ENCODE data around the gene CPSF7. TPM values are rescaled to one million over a fixed set of nuclear protein-coding genes. Genes with fewer than 3 reads are reported as not detected.

The CPSF7 gene
- total and polyA plus RNA-seq, 2 experiments from 2014 or later, result 27.1 to 42.3 TPM

DNA sequence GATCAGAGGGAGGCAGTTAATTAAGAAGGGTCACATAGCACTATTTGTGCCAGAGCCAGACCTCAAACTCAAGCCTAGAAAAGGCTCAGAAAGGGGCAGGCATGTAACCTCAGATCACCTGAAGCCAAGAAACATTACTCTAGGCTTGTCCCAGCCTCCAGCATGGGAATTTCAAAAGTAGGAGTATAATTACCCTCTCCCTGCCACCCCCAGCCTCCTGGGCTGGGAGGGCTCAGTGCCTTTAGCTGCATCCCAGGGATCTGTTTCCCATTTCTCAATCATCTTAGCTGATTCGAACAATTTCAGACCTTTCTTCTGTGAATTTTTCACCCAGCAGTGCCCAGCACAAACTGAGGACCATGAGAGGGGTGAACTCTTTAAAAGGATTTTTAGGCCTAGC lies 45.7 kb upstream of the CPSF7 start:
- H2AFZ ChIP-seq, result no peak overlapping the region
- in situ Hi-C loops (cut with MboI), result loop anchor here (10.0 kb wide), 1 partner anchor 159 kb away; no protein-coding TSS in a partner anchor
- peaks cover 38% of the 10 kb centered on the region for H3K4me1 ChIP-seq (ENCODE audit: insufficient read depth)
- no peak for DNase-seq
- H3K36me3 ChIP-seq (ENCODE audit: low read depth), result no peaks in the 10 kb centered on the region
- H3K27me3 ChIP-seq (replicated peaks; ENCODE audit: insufficient read depth), result no peaks in the 10 kb centered on the region
- WGBS, 2 experiments (ENCODE audit: low coverage in 1 of 2, low lambda C conversion rate in 2 of 2, missing lambda C conversion rate in 2 of 2), result 92 to 100% methylated on average over 1 of the region's 1 CpG
- no peak overlapping the region for H3K27ac ChIP-seq
- H3K9me2 ChIP-seq (ENCODE audit: insufficient read depth), result no peaks in the 10 kb centered on the region
- no peak overlapping the region for H3K4me2 ChIP-seq (ENCODE audit: unreplicated experiment)
- H3K4me3 ChIP-seq, result no peak overlapping the region
- TF ChIP-seq EZH2 (IDR thresholded peaks at IDR 0.05; ENCODE audit: insufficient read depth, poor library complexity, severe bottlenecking) (no peak), EZH2phosphoT487 (IDR thresholded peaks at IDR 0.05; ENCODE audit: insufficient read depth, low read depth) (no peak)
- no peaks in the 10 kb centered on the region for H4K20me1 ChIP-seq (ENCODE audit: insufficient read depth)
- no peaks in the 10 kb centered on the region for H3K9me3 ChIP-seq (ENCODE audit: low read depth)
- H3K79me2 ChIP-seq (ENCODE audit: insufficient read depth), result no peaks in the 10 kb centered on the region
- H3K9ac ChIP-seq, result no peak overlapping the region
- peaks cover 26% of the 10 kb centered on the region for H3F3A ChIP-seq (ENCODE audit: insufficient read depth)

GRCh38 chr11:61474013-61474643 lies 44.4 kb upstream of the CPSF7 start:
- H4K20me1 ChIP-seq (ENCODE audit: insufficient read depth), result no peaks in the 10 kb centered on the region

GRCh38 chr11:61473370-61474012 lies 43.7 kb upstream of the CPSF7 start:
- Histone ChIP-seq H3K9me3 (ENCODE audit: low read depth) (no peaks in the 10 kb centered on the region), H3K4me1 (ENCODE audit: insufficient read depth) (peaks cover 38% of the 10 kb centered on the region), H3K79me2 (ENCODE audit: insufficient read depth) (no peaks in the 10 kb centered on the region), H3K9ac (peak overlapping the region; percentile 32; the same call in 1 of the 2 replicates), H3K27me3 (replicated peaks; ENCODE audit: insufficient read depth) (no peaks in the 10 kb centered on the region), H3K36me3 (ENCODE audit: low read depth) (no peaks in the 10 kb centered on the region), H3K4me3 (no peak overlapping the region), H3K9me2 (ENCODE audit: insufficient read depth) (no peaks in the 10 kb centered on the region), H2AFZ (no peak overlapping the region), H3F3A (ENCODE audit: insufficient read depth) (peaks cover 26% of the 10 kb centered on the region), H3K4me2 (ENCODE audit: unreplicated experiment) (no peak overlapping the region), H3K27ac (peak overlapping the region; percentile 96), H4K20me1 (ENCODE audit: insufficient read depth) (no peaks in the 10 kb centered on the region)
- 51 to 53% methylated on average over 3 of the region's 3 CpGs for WGBS, 2 experiments (ENCODE audit: low coverage in 1 of 2, low lambda C conversion rate in 2 of 2, missing lambda C conversion rate in 2 of 2)
- peak; percentile 77 for DNase-seq
- TF ChIP-seq EZH2phosphoT487 (IDR thresholded peaks at IDR 0.05; ENCODE audit: insufficient read depth, low read depth) (no peak), EZH2 (IDR thresholded peaks at IDR 0.05; ENCODE audit: insufficient read depth, poor library complexity, severe bottlenecking) (no peak)
- in situ Hi-C loops (cut with MboI), result loop anchor here (10.0 kb wide), 1 partner anchor 161 kb away; no protein-coding TSS in a partner anchor

More at GRCh38 chr11:61474013-61474643, 44.4 kb upstream of the CPSF7 start:
- 81 to 83% methylated on average over 6 of the region's 6 CpGs for WGBS, 2 experiments (ENCODE audit: low coverage in 1 of 2, low lambda C conversion rate in 2 of 2, missing lambda C conversion rate in 2 of 2)
- TF ChIP-seq EZH2phosphoT487 (IDR thresholded peaks at IDR 0.05; ENCODE audit: insufficient read depth, low read depth), result no peak
- TF ChIP-seq EZH2 (IDR thresholded peaks at IDR 0.05; ENCODE audit: insufficient read depth, poor library complexity, severe bottlenecking), result no peak
- no peaks in the 10 kb centered on the region for H3K79me2 ChIP-seq (ENCODE audit: insufficient read depth)
- peak; percentile 31 for DNase-seq
- no peaks in the 10 kb centered on the region for H3K9me2 ChIP-seq (ENCODE audit: insufficient read depth)
- H3K4me1 ChIP-seq (ENCODE audit: insufficient read depth), result peaks cover 38% of the 10 kb centered on the region
- no peaks in the 10 kb centered on the region for H3K36me3 ChIP-seq (ENCODE audit: low read depth)
- peak overlapping the region; percentile 96 for H3K27ac ChIP-seq
- in situ Hi-C loops (cut with MboI), result loop anchor here (10.0 kb wide), 1 partner anchor 161 kb away; no protein-coding TSS in a partner anchor
- H3F3A ChIP-seq (ENCODE audit: insufficient read depth), result peaks cover 26% of the 10 kb centered on the region
- H3K9me3 ChIP-seq (ENCODE audit: low read depth), result no peaks in the 10 kb centered on the region
- H3K9ac ChIP-seq, result peak overlapping the region; percentile 32; the same call in 1 of the 2 replicates
- H3K4me2 ChIP-seq (ENCODE audit: unreplicated experiment), result no peak overlapping the region
- H3K4me3 ChIP-seq, result no peak overlapping the region
- H3K27me3 ChIP-seq (replicated peaks; ENCODE audit: insufficient read depth), result no peaks in the 10 kb centered on the region
- H2AFZ ChIP-seq, result no peak overlapping the region

DNA sequence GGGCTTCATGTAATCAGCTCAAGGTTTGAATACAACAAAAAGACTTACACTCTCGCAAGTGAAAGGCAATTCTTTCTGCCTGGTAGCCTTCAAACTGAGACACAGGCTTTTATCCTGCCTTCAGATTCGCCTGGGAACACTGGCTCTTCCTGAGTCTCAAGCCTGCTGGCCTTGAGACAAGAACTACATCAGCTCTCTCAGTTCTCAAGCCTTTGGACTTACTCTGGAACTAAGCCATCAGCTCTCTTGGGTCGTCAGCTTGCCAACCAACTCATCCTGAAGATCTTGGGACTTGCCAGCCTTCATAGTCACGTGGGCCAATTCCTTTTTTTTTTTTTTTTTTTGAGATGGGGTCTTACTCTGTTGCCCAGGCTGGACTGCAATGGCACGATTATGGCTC lies 43.1 kb upstream of the CPSF7 start:
- no peak overlapping the region for H3K4me3 ChIP-seq
- H3K9ac ChIP-seq, result peak overlapping the region; percentile 82
- H3K27ac ChIP-seq, result peak overlapping the region; percentile 96
- no peaks in the 10 kb centered on the region for H4K20me1 ChIP-seq (ENCODE audit: insufficient read depth)
- TF ChIP-seq EZH2 (IDR thresholded peaks at IDR 0.05; ENCODE audit: insufficient read depth, poor library complexity, severe bottlenecking), result no peak
- TF ChIP-seq EZH2phosphoT487 (IDR thresholded peaks at IDR 0.05; ENCODE audit: insufficient read depth, low read depth), result no peak
- in situ Hi-C loops (cut with MboI), result loop anchor here (10.0 kb wide), 1 partner anchor 162 kb away; no protein-coding TSS in a partner anchor
- no peaks in the 10 kb centered on the region for H3K9me2 ChIP-seq (ENCODE audit: insufficient read depth)
- WGBS, 2 experiments (ENCODE audit: low coverage in 1 of 2, low lambda C conversion rate in 2 of 2, missing lambda C conversion rate in 2 of 2), result 36 to 41% methylated on average over 5 of the region's 5 CpGs
- no peaks in the 10 kb centered on the region for H3K27me3 ChIP-seq (replicated peaks; ENCODE audit: insufficient read depth)
- H3K9me3 ChIP-seq (ENCODE audit: low read depth), result no peaks in the 10 kb centered on the region
- H3K4me2 ChIP-seq (ENCODE audit: unreplicated experiment), result no peak overlapping the region
- peaks cover 26% of the 10 kb centered on the region for H3F3A ChIP-seq (ENCODE audit: insufficient read depth)
- DNase-seq, result peak; percentile 92
- no peaks in the 10 kb centered on the region for H3K36me3 ChIP-seq (ENCODE audit: low read depth)
- H3K79me2 ChIP-seq (ENCODE audit: insufficient read depth), result no peaks in the 10 kb centered on the region
- H2AFZ ChIP-seq, result 0 out of 2 replicates have a peak overlapping the region, but pooled peaks have one; percentile 34
- peaks cover 38% of the 10 kb centered on the region for H3K4me1 ChIP-seq (ENCODE audit: insufficient read depth)
